K562 (cell line): ENCODE data around the gene RPS15A. TPM values are rescaled to one million over a fixed set of nuclear protein-coding genes. Genes with fewer than 3 reads are reported as not detected.

ENCODE experiments used
- ATAC-seq: fragments of 200-7000 bp; cut with Tn5 transposase; 3 replicates; pipeline ENCODE4 v1.9.1; 2020; ENCODE audit warnings: moderate library complexity
- BruUV-seq: library from RNA; stranded (reverse); fragments of 400-500 nt; replicated peaks from 2 replicates; lab custom pipeline; 2021; lab: Mats Ljungman, UMichigan
- CTCF ChIA-PET: fragments of 300-600 bp; formaldehyde crosslinking; extraction: SDS; loops from one replicate; lab custom pipeline; 2021; ENCODE audit warnings: low intra/inter-chr PET ratio; lab: Yijun Ruan, JAX
- POLR2A ChIA-PET: fragments of 300-600, 350-650 bp; sonication (Branson Sonifier 250); formaldehyde crosslinking; extraction: SDS; loops from one replicate; lab custom pipeline; 2021; ENCODE audit warnings: antibody characterized with exemption, inconsistent platforms; lab: Yijun Ruan, JAX
- DNase-seq, 4 experiments: peaks; one replicate each; pipeline versions ENCODE4 v3.0.0 to v3.0.0-alpha.2; 2011 to 2018; ENCODE audit warnings: low spot score in 3 of 4, mixed read lengths in 3 of 4; ENCODE audit errors: extremely low read depth in 1 of 4
- FAIRE-seq: peaks from 2 replicates; lab custom pipeline; 2011; peaks lifted over from hg19 to GRCh38; lab: Jason Lieb, UNC
- H2AFZ ChIP-seq: 2 replicates; pipeline ENCODE4 v1.6.0; 2011; ENCODE audit warnings: low read depth, low read length, control low read depth, inconsistent platforms
- H3K27ac ChIP-seq: fragments of 200-600 bp; 3 replicates; pipeline ENCODE4 v1.8.0; 2011; ENCODE audit warnings: low read depth, mild to moderate bottlenecking, control low read depth, inconsistent platforms, low read length, moderate library complexity, mixed read lengths; ENCODE audit errors: extremely low read depth
- H3K27me3 ChIP-seq, 2 experiments: fragments of 300-600 bp in 1 of 2; 2 replicates in 1 of 2; 3 replicates in 1 of 2; pipeline versions ENCODE4 v1.6.0 to v1.8.0; 2011; ENCODE audit warnings: inconsistent platforms in 2 of 2, low read length in 2 of 2, mild to moderate bottlenecking in 1 of 2, mixed read lengths in 1 of 2, moderate library complexity in 1 of 2; ENCODE audit not compliant: control insufficient read depth in 2 of 2, insufficient read depth in 2 of 2
- H3K36me3 ChIP-seq: fragments of 300-600 bp; 3 replicates; pipeline ENCODE4 v1.8.0; 2011; ENCODE audit warnings: mild to moderate bottlenecking, low read length, inconsistent platforms; ENCODE audit not compliant: control insufficient read depth, insufficient read depth
- H3K4me1 ChIP-seq, 2 experiments: fragments of 200-600 bp in 1 of 2; replicated peaks in 1 of 2; 2 replicates in 1 of 2; 3 replicates in 1 of 2; pipeline versions ENCODE4 v1.5.1 to v1.8.0; 2011; ENCODE audit warnings: inconsistent platforms in 2 of 2, low read length in 2 of 2, mild to moderate bottlenecking in 1 of 2, mixed read lengths in 1 of 2, moderate library complexity in 1 of 2; ENCODE audit not compliant: control insufficient read depth in 2 of 2, insufficient read depth in 2 of 2
- H3K4me2 ChIP-seq: 2 replicates; pipeline ENCODE4 v1.6.1; 2011; ENCODE audit warnings: low read length, control low read depth, inconsistent platforms, mixed read lengths; ENCODE audit not compliant: insufficient read depth
- H3K4me3 ChIP-seq: fragments of 200-600 bp; sonication (generic), shearing (Covaris generic); 2 replicates; pipeline ENCODE4 v1.5.1; 2016; ENCODE audit warnings: control low read depth, inconsistent platforms
- H3K79me2 ChIP-seq: fragments of 200-600 bp; 3 replicates; pipeline ENCODE4 v1.8.0; 2011; ENCODE audit warnings: low read length, inconsistent platforms; ENCODE audit not compliant: control insufficient read depth, insufficient read depth
- H3K9ac ChIP-seq, 2 experiments: 2 replicates each; pipeline versions ENCODE4 v1.6.0 to v1.6.1; 2011; ENCODE audit warnings: low read depth in 2 of 2, low read length in 2 of 2, control low read depth in 1 of 2, inconsistent platforms in 1 of 2, mild to moderate bottlenecking in 1 of 2, mixed read lengths in 1 of 2; ENCODE audit not compliant: insufficient read depth in 1 of 2
- H3K9me1 ChIP-seq: one replicate; pipeline ENCODE4 v1.6.0; 2011; ENCODE audit warnings: inconsistent platforms, mild to moderate bottlenecking, low read length, moderate library complexity; ENCODE audit not compliant: control insufficient read depth, insufficient read depth
- H3K9me3 ChIP-seq: replicated peaks from 2 replicates; pipeline ENCODE4 v1.5.1; 2011; ENCODE audit warnings: low read depth, low read length, inconsistent platforms; ENCODE audit not compliant: control insufficient read depth, insufficient read depth
- H4K20me1 ChIP-seq: replicated peaks from 2 replicates; pipeline ENCODE4 v1.6.1; 2011; ENCODE audit warnings: low read length, inconsistent platforms, mixed read lengths; ENCODE audit not compliant: control insufficient read depth, insufficient read depth
- ARID3A ChIP-seq: IDR thresholded peaks from 2 replicates; pipeline ENCODE4 v1.6.1; 2012; ENCODE audit warnings: low read depth, low read length, improper control_type of control experiment, borderline replicate concordance
- BRD9 ChIP-seq: fragments of 450-650 bp; IDR thresholded peaks from 2 replicates; pipeline ENCODE4 v1.6.1; 2018; ENCODE audit warnings: low read depth; ENCODE audit not compliant: partially characterized antibody
- CAMTA2 ChIP-seq: fragments of 250-450 bp; sonication (Bioruptor Pico); conservative IDR thresholded peaks from 2 replicates; pipeline ENCODE4 v1.5.1; 2022
- ESRRA ChIP-seq: fragments of 450-650 bp; IDR thresholded peaks from 2 replicates; pipeline ENCODE4 v1.6.1; 2014; ENCODE audit warnings: low read depth, mild to moderate bottlenecking, moderate library complexity, borderline replicate concordance
- FOXP1 ChIP-seq: sonication (generic); formaldehyde crosslinking; IDR thresholded peaks from 2 replicates; pipeline ENCODE4 v1.8.0; 2022; ENCODE audit warnings: mild to moderate bottlenecking, missing genetic modification reagents
- HOXB6 ChIP-seq: fragments of 250-450 bp; sonication (Bioruptor Pico); IDR thresholded peaks from 2 replicates; pipeline ENCODE4 v1.5.1; 2022; ENCODE audit warnings: mild to moderate bottlenecking, borderline replicate concordance
- KLF13 ChIP-seq: fragments of 450-650 bp; IDR thresholded peaks from 2 replicates; pipeline ENCODE4 v1.6.1; 2016; ENCODE audit warnings: missing genetic modification characterization, low read depth, mild to moderate bottlenecking, missing compliant biosample characterization, moderate library complexity, borderline replicate concordance
- NFRKB ChIP-seq: fragments of 450-650 bp; IDR thresholded peaks from 2 replicates; pipeline ENCODE4 v1.6.1; 2016; ENCODE audit warnings: low read depth
- NR2F6 ChIP-seq: fragments of 450-650 bp; formaldehyde crosslinking; IDR thresholded peaks from 2 replicates; pipeline ENCODE4 v1.4.0; 2020; ENCODE audit warnings: mild to moderate bottlenecking
- SMARCA5 ChIP-seq: fragments of 450-650 bp; IDR thresholded peaks from 2 replicates; pipeline ENCODE4 v1.6.1; 2016
- TARDBP ChIP-seq: fragments of 450-650 bp; IDR thresholded peaks from 2 replicates; pipeline ENCODE4 v1.6.1; 2016
- TCF3 ChIP-seq: sonication (generic); formaldehyde crosslinking; IDR thresholded peaks from 2 replicates; pipeline ENCODE4 v1.4.0; 2020; ENCODE audit warnings: mild to moderate bottlenecking, missing genetic modification reagents
- ZFPM2 ChIP-seq: fragments of 250-450 bp; sonication (Bioruptor Pico); IDR thresholded peaks from 2 replicates; pipeline ENCODE4 v1.5.1; 2022; ENCODE audit warnings: mild to moderate bottlenecking
- ZNF395 ChIP-seq: fragments of 200-800 bp; sonication (Bioruptor generic); IDR thresholded peaks from 2 replicates; pipeline ENCODE4 v1.6.1; 2017; ENCODE audit warnings: missing genetic modification characterization, missing compliant biosample characterization
- ZNF41 ChIP-seq: fragments of 250-450 bp; sonication (Bioruptor Pico); conservative IDR thresholded peaks from 2 replicates; pipeline ENCODE4 v1.4.0; 2020; ENCODE audit warnings: mild to moderate bottlenecking
- ZNF764 ChIP-seq: fragments of 250-450 bp; sonication (Bioruptor Pico); IDR thresholded peaks from 2 replicates; pipeline ENCODE4 v1.4.0; 2020; ENCODE audit warnings: low read depth, mild to moderate bottlenecking, moderate library complexity
- WGBS: fragments of 100-300 bp; shearing (Covaris generic); methylation state at CpG from one replicate; pipeline ENCODE4 v1.1.6; 2016; ENCODE audit warnings: low coverage, mixed read lengths; ENCODE audit not compliant: insufficient coverage; ENCODE audit errors: missing lambda C conversion rate; 5-methylcytosine and 5-hydroxymethylcytosine counted together
- in situ Hi-C: fragments of 300-500 bp; cut with MboI; formaldehyde crosslinking; loops from 4 replicates; pipeline ENCODE4 v1.15.0; 2018; ENCODE audit warnings: inconsistent platforms, mixed read lengths
- intact Hi-C: fragments of 100-400 bp; cut with micrococcal nuclease; formaldehyde crosslinking; loops from 2 replicates; pipeline ENCODE4 v1.14.2; 2022
- polyA plus RNA-seq, 8 experiments: library from polyadenylated mRNA; depleted of rRNA in 4 of 8; stranded (reverse) in 5 of 8; unstranded in 3 of 8; fragments of >200 nt; fragmentation: Nextera tagmentation in 2 of 8; fragmentation: Illumina TruSeq in 1 of 8; extraction: Ambion mirVana in 2 of 8; extraction: Trizol in 1 of 8; gene quantifications; 2 replicates each; pipeline versions ENCODE4 v1.2.1 to v1.2.3, GENCODE V29; 2011 to 2014; ENCODE audit warnings: inconsistent platforms in 1 of 8, missing spikeins in 1 of 8
- total RNA-seq, 7 experiments: library from RNA; depleted of rRNA in 6 of 7; stranded (reverse); fragments of >200 nt in 6 of 7; fragmentation: Illumina TruSeq in 2 of 7; extraction: Trizol in 2 of 7; gene quantifications; 2 replicates each; pipeline versions ENCODE4 v1.2.1 to v1.2.3, GENCODE V29; 2011 to 2021; ENCODE audit warnings: low replicate concordance in 1 of 7

Gene RPS15A
- total and polyA plus RNA-seq, 9 of the 15 experiments (the other 6 are each of a cell fraction or from before 2014, with no cell fraction given), result 1,397 to 5,474 (median 2,798) TPM

GRCh38 chr16:18797746-18798145, 7.6 kb upstream of the RPS15A start:
- DNase-seq, result no peak
- Histone ChIP-seq H4K20me1 (peaks cover 18% of the 10 kb centered on the region; the same call in 1 of the 2 replicates), H3K9me1 (no peaks in the 10 kb centered on the region)
- 93% methylated on average over 4 of the region's 4 CpGs for WGBS
- TF ChIP-seq HOXB6 (no peak), BRD9 (no peak), NFRKB (no peak), ZNF41 (CRISPR knock-in tag) (no peak), KLF13 (tag) (no peak), NR2F6 (CRISPR knock-in tag) (no peak)
- TF ChIP-seq, all 486 proteins: peak for 0
- ATAC-seq (no peak), FAIRE-seq (no peak)
- Histone ChIP-seq H3K79me2 (peaks cover 54% of the 10 kb centered on the region), H3K27ac (no peak overlapping the region), H3K9me3 (no peaks in the 10 kb centered on the region), H3K4me3 (no peak overlapping the region), H2AFZ (no peak overlapping the region), H3K4me2 (no peak overlapping the region), H3K36me3 (peaks cover 72% of the 10 kb centered on the region), H3K4me1 (peaks cover 9 to 18% of the 10 kb centered on the region in 2 experiments; a peak in 4 of 5 replicates), H3K9ac (no peak overlapping the region), H3K27me3 (no peaks in the 10 kb centered on the region)
- BruUV-seq, result no TSS peak
- intact Hi-C loops (no loop called here), in situ Hi-C loops (no loop called here)
- ChIA-PET POLR2A (interaction anchor here (10.2 kb wide), 1 partner anchor 10 kb away, joined by 342 read pairs; the partner anchor contains the start of gene RPS15A), CTCF (no interaction called here)

- TF ChIP-seq FOXP1 (CRISPR knock-in tag) (no peak), CAMTA2 (no peak), ZNF395 (no peak), ZNF764 (CRISPR knock-in tag) (no peak), SMARCA5 (no peak), TARDBP (no peak), ZFPM2 (no peak), ESRRA (no peak), ARID3A (no peak), TCF3 (CRISPR knock-in tag) (no peak)
- ChIA-PET CTCF (no interaction called here), POLR2A (interaction anchor here (0.6 kb wide), 1 partner anchor 218 kb away, joined by 4 read pairs; no protein-coding TSS in a partner anchor)
- H3K79me2 ChIP-seq, result peaks cover 51% of the 10 kb centered on the region
- ATAC-seq (no peak), DNase-seq (no peak), FAIRE-seq (no peak)
- 90% methylated on average over 1 of the region's 1 CpG for WGBS
- no TSS peak for BruUV-seq
- H3K4me3 ChIP-seq, result no peak overlapping the region
- H3K4me1 ChIP-seq, result peaks cover 7 to 9% of the 10 kb centered on the region in 2 experiments; a peak in 4 of 5 replicates
- no peaks in the 10 kb centered on the region for H3K9me1 ChIP-seq
- H3K4me2 ChIP-seq, result no peak overlapping the region
- no peak overlapping the region for H3K9ac ChIP-seq
- no peaks in the 10 kb centered on the region for H3K27me3 ChIP-seq
- H4K20me1 ChIP-seq, result peaks cover 18% of the 10 kb centered on the region; the same call in 1 of the 2 replicates
- H3K27ac ChIP-seq, result no peak overlapping the region
- in situ Hi-C loops, result no loop called here
- H3K9me3 ChIP-seq, result no peaks in the 10 kb centered on the region
- H3K36me3 ChIP-seq, result peaks cover 86% of the 10 kb centered on the region
- no peak overlapping the region for H2AFZ ChIP-seq
- intact Hi-C loops, result no loop called here
These were observed 6.2 kb upstream of the RPS15A start for GRCh38 chr16:18796377-18796776.
